Progenitor cell of endocrine pancreas (in vitro differentiated cells): Measurements from ENCODE around the gene RGS14. TPM values are rescaled to one million over a fixed set of nuclear protein-coding genes. Genes with fewer than 3 reads are reported as not detected.
"Not testable (repeated sequence)": the region's sequence is repeated elsewhere in the genome, so short reads cannot be mapped to it uniquely, and the experiment has no call there.

Experiments used
- DNase-seq: peaks from one replicate; pipeline ENCODE4 v3.0.0; 2021; ENCODE audit warnings: low spot score; ENCODE audit not compliant: unreplicated experiment
- H3K27ac Mint-ChIP-seq: 2 replicates; pipeline ENCODE4 v1.8.0; 2021; ENCODE audit warnings: mild to moderate bottlenecking, moderate library complexity, mixed read lengths
- H3K27me3 Mint-ChIP-seq: 2 replicates; pipeline ENCODE4 v1.8.0; 2021; ENCODE audit warnings: mixed read lengths
- H3K36me3 Mint-ChIP-seq: 2 replicates; pipeline ENCODE4 v1.8.0; 2022; ENCODE audit warnings: mixed read lengths; ENCODE audit not compliant: insufficient read depth
- H3K4me1 Mint-ChIP-seq: 2 replicates; pipeline ENCODE4 v1.8.0; 2021; ENCODE audit warnings: low read depth, mixed read lengths
- H3K4me3 Mint-ChIP-seq: 2 replicates; pipeline ENCODE4 v1.8.0; 2021; ENCODE audit warnings: low read depth, mild to moderate bottlenecking, moderate library complexity, mixed read lengths
- H3K9me3 Mint-ChIP-seq: 2 replicates; pipeline ENCODE4 v1.8.0; 2021; ENCODE audit warnings: low read depth, mixed read lengths
- CTCF ChIP-seq: fragments of 200-600 bp; sonication (generic); IDR thresholded peaks from one replicate; pipeline ENCODE4 v1.5.0; 2021; ENCODE audit warnings: antibody characterized with exemption, mild to moderate bottlenecking; ENCODE audit not compliant: unreplicated experiment
- total RNA-seq: library from RNA; stranded (reverse); gene quantifications from 2 replicates; pipeline ENCODE4 v1.2.1, GENCODE V29; 2021

Gene RGS14
- total RNA-seq, 1 donor from 2014 or later, result 13.0 TPM

GRCh38 chr5:177339107-177339638 lies 18.6 kb upstream of the RGS14 start:
- DNase-seq, result no peak
- Mint-ChIP-seq H3K27ac (no peak overlapping the region), H3K4me1 (no peaks in the 10 kb centered on the region), H3K4me3 (no peak overlapping the region), H3K36me3 (peaks cover 28% of the 10 kb centered on the region), H3K9me3 (no peaks in the 10 kb centered on the region), H3K27me3 (no peaks in the 10 kb centered on the region)
- no peak for TF ChIP-seq CTCF

GRCh38 chr5:177343000-177343399 lies 14.7 kb upstream of the RGS14 start:
- not testable (repeated sequence) for H3K4me1 Mint-ChIP-seq, H3K27ac Mint-ChIP-seq, H3K9me3 Mint-ChIP-seq, H3K27me3 Mint-ChIP-seq, DNase-seq, H3K4me3 Mint-ChIP-seq
- peaks cover 15% of the 10 kb centered on the region for H3K36me3 Mint-ChIP-seq

GRCh38 chr5:177343777-177344176 lies 13.9 kb upstream of the RGS14 start:
- DNase-seq, result no peak
- no peak for TF ChIP-seq CTCF
- Mint-ChIP-seq H3K36me3 (peaks cover 15% of the 10 kb centered on the region), H3K27ac (no peak overlapping the region), H3K27me3 (no peaks in the 10 kb centered on the region), H3K4me1 (peaks cover 3% of the 10 kb centered on the region), H3K4me3 (no peak overlapping the region), H3K9me3 (no peaks in the 10 kb centered on the region)

GRCh38 chr5:177344891-177345290 lies 12.8 kb upstream of the RGS14 start:
- H3K27me3 Mint-ChIP-seq, result no peaks in the 10 kb centered on the region
- no peak for TF ChIP-seq CTCF
- peaks cover 9% of the 10 kb centered on the region for H3K4me1 Mint-ChIP-seq
- DNase-seq, result no peak
- H3K36me3 Mint-ChIP-seq, result peaks cover 13% of the 10 kb centered on the region
- H3K27ac Mint-ChIP-seq, result no peak overlapping the region
- no peaks in the 10 kb centered on the region for H3K9me3 Mint-ChIP-seq
- H3K4me3 Mint-ChIP-seq, result no peak overlapping the region

- no peak overlapping the region for H3K4me3 Mint-ChIP-seq
- no peaks in the 10 kb centered on the region for H3K27me3 Mint-ChIP-seq
- DNase-seq, result no peak
- no peaks in the 10 kb centered on the region for H3K9me3 Mint-ChIP-seq
- H3K36me3 Mint-ChIP-seq, result peaks cover 6% of the 10 kb centered on the region
- no peak overlapping the region for H3K27ac Mint-ChIP-seq
- peaks cover 18% of the 10 kb centered on the region for H3K4me1 Mint-ChIP-seq
- no peak for TF ChIP-seq CTCF
These were observed 10.9 kb upstream of the RGS14 start for GRCh38 chr5:177346820-177347219.

GRCh38 chr5:177347699-177348098 lies 10.0 kb upstream of the RGS14 start:
- Mint-ChIP-seq H3K36me3 (peaks cover 6% of the 10 kb centered on the region), H3K4me3 (no peak overlapping the region), H3K4me1 (peaks cover 20% of the 10 kb centered on the region), H3K27me3 (no peaks in the 10 kb centered on the region), H3K9me3 (no peaks in the 10 kb centered on the region), H3K27ac (no peak overlapping the region)
- DNase-seq, result no peak
- no peak for TF ChIP-seq CTCF
